ENCODE results near the gene TNXB. TPM values are rescaled to one million over a fixed set of nuclear protein-coding genes. Genes with fewer than 3 reads are reported as not detected.
"Not testable (repeated sequence)": the region's sequence is repeated elsewhere in the genome, so short reads cannot be mapped to it uniquely, and the experiment has no call there.

Gene TNXB
- total RNA-seq, 1 experiment from 2014 or later = 11.5 TPM

- intact Hi-C loops (cut with micrococcal nuclease; ENCODE audit: unreplicated experiment) = no loop called here
- Histone ChIP-seq H3K4me3 (ENCODE audit: low read depth, low read length, poor library complexity, severe bottlenecking) (no peak overlapping the region), H3K27me3 (replicated peaks; ENCODE audit: insufficient read depth, low read depth, low read length, poor library complexity) (no peaks in the 10 kb centered on the region), H3K4me1 (ENCODE audit: insufficient read depth, low read length, poor library complexity, severe bottlenecking) (no peaks in the 10 kb centered on the region), H3K36me3 (ENCODE audit: insufficient read depth, low read length, poor library complexity, severe bottlenecking) (no peaks in the 10 kb centered on the region), H3K27ac (ENCODE audit: low read depth, low read length, poor library complexity, severe bottlenecking) (no peak overlapping the region), H3K9me3 (ENCODE audit: low read depth, low read length, poor library complexity, severe bottlenecking) (no peaks in the 10 kb centered on the region)
- no peak for DNase-seq (ENCODE audit: low spot score)
- ChIA-PET CTCF (no interaction called here), POLR2A (ENCODE audit: low non-redundant PET) (no interaction called here)
- TF ChIP-seq, protein P1, sequence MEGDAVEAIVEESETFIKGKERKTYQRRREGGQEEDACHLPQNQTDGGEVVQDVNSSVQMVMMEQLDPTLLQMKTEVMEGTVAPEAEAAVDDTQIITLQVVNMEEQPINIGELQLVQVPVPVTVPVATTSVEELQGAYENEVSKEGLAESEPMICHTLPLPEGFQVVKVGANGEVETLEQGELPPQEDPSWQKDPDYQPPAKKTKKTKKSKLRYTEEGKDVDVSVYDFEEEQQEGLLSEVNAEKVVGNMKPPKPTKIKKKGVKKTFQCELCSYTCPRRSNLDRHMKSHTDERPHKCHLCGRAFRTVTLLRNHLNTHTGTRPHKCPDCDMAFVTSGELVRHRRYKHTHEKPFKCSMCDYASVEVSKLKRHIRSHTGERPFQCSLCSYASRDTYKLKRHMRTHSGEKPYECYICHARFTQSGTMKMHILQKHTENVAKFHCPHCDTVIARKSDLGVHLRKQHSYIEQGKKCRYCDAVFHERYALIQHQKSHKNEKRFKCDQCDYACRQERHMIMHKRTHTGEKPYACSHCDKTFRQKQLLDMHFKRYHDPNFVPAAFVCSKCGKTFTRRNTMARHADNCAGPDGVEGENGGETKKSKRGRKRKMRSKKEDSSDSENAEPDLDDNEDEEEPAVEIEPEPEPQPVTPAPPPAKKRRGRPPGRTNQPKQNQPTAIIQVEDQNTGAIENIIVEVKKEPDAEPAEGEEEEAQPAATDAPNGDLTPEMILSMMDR (conservative IDR thresholded peaks at IDR 0.05; ENCODE audit: low read depth, low read length) = no peak
- no peak for TF ChIP-seq EZH2 (IDR thresholded peaks at IDR 0.05; ENCODE audit: borderline replicate concordance, low read depth, low read length, poor library complexity, severe bottlenecking)
- no TSS peak for BruUV-seq (replicated peaks)
Measured at GRCh38 chr6:32068867-32069266, 40.3 kb downstream of the TNXB start.

DNA sequence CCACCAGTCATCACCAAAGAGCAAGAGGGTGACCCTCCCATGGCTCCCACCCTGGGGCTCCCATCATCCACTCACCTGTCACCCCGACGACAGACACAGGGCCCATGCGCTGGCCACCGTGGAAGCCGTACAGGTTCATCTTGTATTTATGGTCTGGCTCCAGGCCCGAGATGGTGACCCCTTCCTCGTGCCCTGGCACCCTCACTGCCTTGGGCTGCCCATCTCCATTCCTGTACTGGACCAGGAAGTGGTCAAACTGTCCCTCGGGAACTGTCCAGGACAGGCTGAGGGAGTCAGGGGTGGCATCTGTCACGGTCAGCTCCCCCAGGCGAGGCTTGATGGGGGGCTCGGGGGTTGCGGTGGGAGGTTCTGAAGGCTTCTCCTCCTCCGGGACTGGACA, 40.8 kb downstream of the TNXB start:
- H3K27ac ChIP-seq (ENCODE audit: low read depth, low read length, poor library complexity, severe bottlenecking); H3K9me3 ChIP-seq (ENCODE audit: low read depth, low read length, poor library complexity, severe bottlenecking); H3K27me3 ChIP-seq (replicated peaks; ENCODE audit: insufficient read depth, low read depth, low read length, poor library complexity); H3K4me1 ChIP-seq (ENCODE audit: insufficient read depth, low read length, poor library complexity, severe bottlenecking); BruUV-seq (replicated peaks); intact Hi-C loops (cut with micrococcal nuclease; ENCODE audit: unreplicated experiment); DNase-seq (ENCODE audit: low spot score); CTCF ChIA-PET; POLR2A ChIA-PET (ENCODE audit: low non-redundant PET); H3K4me3 ChIP-seq (ENCODE audit: low read depth, low read length, poor library complexity, severe bottlenecking); H3K36me3 ChIP-seq (ENCODE audit: insufficient read depth, low read length, poor library complexity, severe bottlenecking): not testable (repeated sequence)

DNA sequence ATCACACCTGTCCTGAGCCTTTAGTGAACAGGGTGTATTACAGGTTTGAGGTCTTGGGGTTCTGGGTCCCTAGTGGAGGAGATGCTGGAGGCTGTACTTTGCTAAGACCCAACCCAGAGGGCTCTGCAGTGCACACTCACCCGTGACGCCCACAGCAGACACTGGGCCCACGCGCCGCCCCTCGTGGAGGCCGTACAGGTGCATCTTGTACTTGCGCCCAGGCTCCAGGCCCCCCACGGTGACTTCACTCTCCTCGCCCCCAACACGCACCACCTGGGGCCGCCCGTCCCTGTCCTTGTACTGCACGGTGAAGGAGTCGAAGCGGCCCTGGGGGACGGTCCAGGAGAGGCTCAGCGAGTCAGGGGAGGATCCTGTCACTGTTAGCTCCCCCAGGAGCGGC, 41.6 kb downstream of the TNXB start:
- CTCF ChIA-PET; H3K36me3 ChIP-seq (ENCODE audit: insufficient read depth, low read length, poor library complexity, severe bottlenecking); DNase-seq (ENCODE audit: low spot score); H3K27me3 ChIP-seq (replicated peaks; ENCODE audit: insufficient read depth, low read depth, low read length, poor library complexity); POLR2A ChIA-PET (ENCODE audit: low non-redundant PET); BruUV-seq (replicated peaks); H3K27ac ChIP-seq (ENCODE audit: low read depth, low read length, poor library complexity, severe bottlenecking); H3K4me3 ChIP-seq (ENCODE audit: low read depth, low read length, poor library complexity, severe bottlenecking); H3K9me3 ChIP-seq (ENCODE audit: low read depth, low read length, poor library complexity, severe bottlenecking); intact Hi-C loops (cut with micrococcal nuclease; ENCODE audit: unreplicated experiment); H3K4me1 ChIP-seq (ENCODE audit: insufficient read depth, low read length, poor library complexity, severe bottlenecking): not testable (repeated sequence)

GRCh38 chr6:32064706-32065105, 44.4 kb downstream of the TNXB start:
- Histone ChIP-seq H3K27ac (ENCODE audit: low read depth, low read length, poor library complexity, severe bottlenecking) (no peak overlapping the region), H3K36me3 (ENCODE audit: insufficient read depth, low read length, poor library complexity, severe bottlenecking) (no peaks in the 10 kb centered on the region), H3K27me3 (replicated peaks; ENCODE audit: insufficient read depth, low read depth, low read length, poor library complexity) (no peaks in the 10 kb centered on the region), H3K4me3 (ENCODE audit: low read depth, low read length, poor library complexity, severe bottlenecking) (no peak overlapping the region), H3K9me3 (ENCODE audit: low read depth, low read length, poor library complexity, severe bottlenecking) (no peaks in the 10 kb centered on the region), H3K4me1 (ENCODE audit: insufficient read depth, low read length, poor library complexity, severe bottlenecking) (no peaks in the 10 kb centered on the region)
- no TSS peak for BruUV-seq (replicated peaks)
- CTCF ChIA-PET = no interaction called here
- POLR2A ChIA-PET (ENCODE audit: low non-redundant PET) = no interaction called here
- TF ChIP-seq EZH2 (IDR thresholded peaks at IDR 0.05; ENCODE audit: borderline replicate concordance, low read depth, low read length, poor library complexity, severe bottlenecking) = no peak
- TF ChIP-seq, protein P1 (conservative IDR thresholded peaks at IDR 0.05; ENCODE audit: low read depth, low read length) = no peak
- no peak for DNase-seq (ENCODE audit: low spot score)
- intact Hi-C loops (cut with micrococcal nuclease; ENCODE audit: unreplicated experiment) = no loop called here
